Neural cell (in vitro differentiated cells): ENCODE results near the gene IMPACT. TPM values are rescaled to one million over a fixed set of nuclear protein-coding genes. Genes with fewer than 3 reads are reported as not detected.
A peak's percentile ranks its signal among the peaks of the same experiment; 100 is the strongest.

Experiments
- H2AFZ ChIP-seq: fragments of 200-600, 300-800 bp; sonication (generic), shearing (Covaris generic); 2 replicates; pipeline ENCODE4 v1.6.0; 2014; ENCODE audit warnings: low read depth, mild to moderate bottlenecking, antibody characterized with exemption, low read length, moderate library complexity
- H3F3A ChIP-seq: fragments of 200-600 bp; shearing (Covaris generic); 2 replicates; pipeline ENCODE4 v1.6.1; 2016; ENCODE audit warnings: mild to moderate bottlenecking, moderate library complexity, mixed read lengths, antibody characterized with exemption, low read length; ENCODE audit not compliant: insufficient read depth, poor library complexity, severe bottlenecking
- H3K27ac ChIP-seq: fragments of 200-600, 300-800 bp; sonication (generic), shearing (Covaris generic); 2 replicates; pipeline ENCODE4 v1.5.1; 2014; ENCODE audit warnings: mild to moderate bottlenecking, low read length, moderate library complexity
- H3K27me3 ChIP-seq: fragments of 300-800, 200-600 bp; sonication (generic), shearing (Covaris generic); 2 replicates; pipeline ENCODE4 v1.6.0; 2014; ENCODE audit warnings: mild to moderate bottlenecking, low read depth, low read length, moderate library complexity; ENCODE audit not compliant: insufficient read depth
- H3K36me3 ChIP-seq: fragments of 300-800, 200-600 bp; sonication (generic), shearing (Covaris generic); 2 replicates; pipeline ENCODE4 v1.5.1; 2014; ENCODE audit warnings: mild to moderate bottlenecking, antibody characterized with exemption, low read length, moderate library complexity; ENCODE audit not compliant: insufficient read depth
- H3K4me2 ChIP-seq: fragments of 300-800, 200-600 bp; sonication (generic), shearing (Covaris generic); 2 replicates; pipeline ENCODE4 v1.6.0; 2014; ENCODE audit warnings: mild to moderate bottlenecking, low read length
- H3K4me3 ChIP-seq: fragments of 300-800, 200-600 bp; sonication (generic), shearing (Covaris generic); 2 replicates; pipeline ENCODE4 v1.5.1; 2014; ENCODE audit warnings: mild to moderate bottlenecking, low read length, moderate library complexity
- H3K79me2 ChIP-seq: fragments of 200-600 bp; shearing (Covaris generic); replicated peaks from 2 replicates; pipeline ENCODE4 v1.6.0; 2014; ENCODE audit warnings: mild to moderate bottlenecking, low read length, moderate library complexity; ENCODE audit not compliant: insufficient read depth
- H3K9ac ChIP-seq: fragments of 300-800, 200-600 bp; sonication (generic), shearing (Covaris generic); 2 replicates; pipeline ENCODE4 v1.6.1; 2016; ENCODE audit warnings: mild to moderate bottlenecking, low read length, mixed read lengths
- H3K9me2 ChIP-seq: fragments of 200-600 bp; shearing (Covaris generic); 2 replicates; pipeline ENCODE4 v1.6.1; 2016; ENCODE audit warnings: mild to moderate bottlenecking, low read length, mixed read lengths; ENCODE audit not compliant: insufficient read depth
- H3K9me3 ChIP-seq: fragments of 200-600, 300-800 bp; sonication (generic), shearing (Covaris generic); 2 replicates; pipeline ENCODE4 v1.6.1; 2016; ENCODE audit warnings: mild to moderate bottlenecking, mixed run types, low read length, moderate library complexity, mixed read lengths
- H4K20me1 ChIP-seq: fragments of 200-600 bp; shearing (Covaris generic); 2 replicates; pipeline ENCODE4 v1.6.1; 2016; ENCODE audit warnings: mild to moderate bottlenecking, mixed run types; ENCODE audit not compliant: insufficient read depth
- CTCF ChIP-seq: fragments of 450-650 bp; IDR thresholded peaks from 2 replicates; pipeline ENCODE4 v1.5.1; 2014; ENCODE audit warnings: antibody characterized with exemption, mild to moderate bottlenecking, moderate library complexity; ENCODE audit not compliant: poor library complexity, severe bottlenecking
- EP300 ChIP-seq: fragments of 450-650 bp; conservative IDR thresholded peaks from 2 replicates; pipeline ENCODE4 v1.6.1; 2014; ENCODE audit warnings: antibody characterized with exemption, mild to moderate bottlenecking, moderate library complexity; ENCODE audit not compliant: poor library complexity, severe bottlenecking
- EZH2 ChIP-seq: fragments of 200-600, 300-800 bp; shearing (Covaris generic), sonication (generic); IDR thresholded peaks from 2 replicates; pipeline ENCODE4 v1.6.1; 2014; ENCODE audit warnings: antibody characterized with exemption, low read length, borderline replicate concordance, mild to moderate bottlenecking; ENCODE audit not compliant: insufficient read depth, poor library complexity, severe bottlenecking
- MXI1 ChIP-seq: fragments of 450-650 bp; conservative IDR thresholded peaks from 2 replicates; pipeline ENCODE4 v1.6.1; 2014; ENCODE audit warnings: antibody characterized with exemption, mild to moderate bottlenecking; ENCODE audit not compliant: poor library complexity, severe bottlenecking
- POLR2AphosphoS5 ChIP-seq: IDR thresholded peaks from 2 replicates; pipeline ENCODE4 v1.6.1; 2012
- RAD21 ChIP-seq: fragments of 450-650 bp; conservative IDR thresholded peaks from 2 replicates; pipeline ENCODE4 v1.6.1; 2014; ENCODE audit warnings: antibody characterized with exemption, mild to moderate bottlenecking, moderate library complexity
- REST ChIP-seq: IDR thresholded peaks from 2 replicates; pipeline ENCODE4 v1.6.1; 2012; ENCODE audit warnings: borderline replicate concordance
- SMC3 ChIP-seq: fragments of 450-650 bp; conservative IDR thresholded peaks from 2 replicates; pipeline ENCODE4 v1.6.1; 2014; ENCODE audit warnings: antibody characterized with exemption, mild to moderate bottlenecking, moderate library complexity; ENCODE audit not compliant: poor library complexity
- TAF1 ChIP-seq: IDR thresholded peaks from 2 replicates; pipeline ENCODE4 v1.6.1; 2012; ENCODE audit warnings: low read depth
- polyA plus RNA-seq: library from polyadenylated mRNA; depleted of rRNA; stranded (reverse); fragments of >200 nt; gene quantifications from 2 replicates; pipeline ENCODE4 v1.2.3, GENCODE V29; 2014

Gene IMPACT
- polyA plus RNA-seq, 1 donor from 2014 or later: 31.1 TPM

GRCh38 chr18:24486684-24487083, 60.2 kb downstream of the IMPACT start:
- Histone ChIP-seq H3F3A (no peaks in the 10 kb centered on the region), H3K27me3 (no peaks in the 10 kb centered on the region), H3K9ac (no peak overlapping the region), H2AFZ (no peak overlapping the region), H3K79me2 (no peaks in the 10 kb centered on the region), H4K20me1 (no peaks in the 10 kb centered on the region), H3K27ac (no peak overlapping the region), H3K36me3 (no peaks in the 10 kb centered on the region), H3K9me3 (no peaks in the 10 kb centered on the region), H3K9me2 (no peaks in the 10 kb centered on the region), H3K4me3 (no peak overlapping the region), H3K4me2 (no peak overlapping the region)
- TF ChIP-seq REST (no peak), EP300 (no peak), MXI1 (no peak), EZH2 (no peak), SMC3 (no peak), POLR2AphosphoS5 (no peak), CTCF (no peak), RAD21 (no peak), TAF1 (no peak)

- Histone ChIP-seq H3K9ac (no peak overlapping the region), H3K9me2 (no peaks in the 10 kb centered on the region), H2AFZ (no peak overlapping the region), H3K79me2 (no peaks in the 10 kb centered on the region), H3K4me3 (no peak overlapping the region), H3K27me3 (no peaks in the 10 kb centered on the region), H3K9me3 (no peaks in the 10 kb centered on the region), H3F3A (no peaks in the 10 kb centered on the region), H4K20me1 (no peaks in the 10 kb centered on the region), H3K36me3 (no peaks in the 10 kb centered on the region), H3K27ac (no peak overlapping the region), H3K4me2 (no peak overlapping the region)
- TF ChIP-seq POLR2AphosphoS5 (no peak), EP300 (no peak), SMC3 (peak; percentile 78), CTCF (peak; percentile 77), REST (no peak), EZH2 (no peak), RAD21 (peak; percentile 77)
Observed at GRCh38 chr18:24488824-24489493, 62.5 kb downstream of the IMPACT start.
